Lung (tissue), 12 donors: Measurements from ENCODE around the gene HMG20B. TPM values are rescaled to one million over a fixed set of nuclear protein-coding genes. Genes with fewer than 3 reads are reported as not detected.
A peak's percentile ranks its signal among the peaks of the same experiment; 100 is the strongest.

Source experiments
- ATAC-seq: fragments of 200-7000 bp; cut with Tn5 transposase; one replicate; pipeline ENCODE4 v1.9.1; 2020; ENCODE audit warnings: moderate number of reproducible peaks; ENCODE audit not compliant: insufficient read depth, low FRiP score
- DNase-seq, 3 donors: peaks; one replicate each; pipeline ENCODE4 v3.0.0-alpha.2; 2013 to 2017
- H3K27ac ChIP-seq, 2 donors: one replicate each; pipeline ENCODE4 v1.5.1; 2013; ENCODE audit warnings: mild to moderate bottlenecking in 2 of 2, moderate library complexity in 2 of 2, control low read depth in 1 of 2, inconsistent platforms in 1 of 2, low read depth in 1 of 2, low read length in 1 of 2
- H3K27me3 ChIP-seq, 3 donors: one replicate each; pipeline ENCODE4 v1.5.1; 2013; ENCODE audit warnings: low read length in 2 of 3; ENCODE audit not compliant: control insufficient read depth in 3 of 3, insufficient read depth in 3 of 3
- H3K36me3 ChIP-seq, 4 donors: one replicate each; pipeline ENCODE4 v1.5.1; 2013; ENCODE audit warnings: low read length in 4 of 4, mild to moderate bottlenecking in 1 of 4, moderate library complexity in 1 of 4; ENCODE audit not compliant: control insufficient read depth in 4 of 4, insufficient read depth in 4 of 4
- H3K4me1 ChIP-seq, 5 donors: one replicate each; pipeline ENCODE4 v1.5.1; 2013; ENCODE audit warnings: low read length in 5 of 5, mild to moderate bottlenecking in 2 of 5, moderate library complexity in 1 of 5; ENCODE audit not compliant: control insufficient read depth in 5 of 5, insufficient read depth in 5 of 5
- H3K4me3 ChIP-seq: one replicate; pipeline ENCODE4 v1.5.1; 2013; ENCODE audit warnings: mild to moderate bottlenecking, control low read depth, moderate library complexity
- H3K9ac ChIP-seq, 2 donors: one replicate each; pipeline ENCODE4 v1.5.1; 2013; ENCODE audit warnings: low read length in 2 of 2, control low read depth in 1 of 2; ENCODE audit not compliant: insufficient read depth in 1 of 2
- H3K9me3 ChIP-seq, 4 donors: one replicate each; pipeline ENCODE4 v1.5.1; 2013; ENCODE audit warnings: low read length in 3 of 4, mild to moderate bottlenecking in 1 of 4, moderate library complexity in 1 of 4; ENCODE audit not compliant: control insufficient read depth in 4 of 4, insufficient read depth in 3 of 4
- CTCF ChIP-seq: IDR thresholded peaks from 2 replicates; pipeline ENCODE4 v1.5.1; 2012; ENCODE audit warnings: mild to moderate bottlenecking; ENCODE audit errors: control extremely low read depth, extremely low read depth
- WGBS, 2 donors: extraction: QIAGEN DNeasy Blood & Tissue Kit; methylation state at CpG; one replicate each; pipeline ENCODE4 v1.1.7; 2013; 5-methylcytosine and 5-hydroxymethylcytosine counted together
- polyA plus RNA-seq, 2 donors: library from polyadenylated mRNA; stranded (reverse); fragments of 200-250 nt; gene quantifications; one replicate each; pipeline ENCODE4 v1.2.1, GENCODE V29; 2013
- total RNA-seq, 2 donors: library from RNA; depleted of rRNA in 1 of 2; stranded (reverse); fragments of >200 nt in 1 of 2; gene quantifications; one replicate each; pipeline ENCODE4 v1.2.1, GENCODE V29; 2014 to 2021
- donor health status: control.
- donor health status: control.
- donor health status: Bipolar disorder and iron deficiency.
- donor health status: healthy.
- donor health status: DM: yes; HTN: yes; CAD: no.

Gene HMG20B
- total and polyA plus RNA-seq, 4 donors: 51.1 to 93.4 (median 75.8) TPM

GRCh38 chr19:3609779-3610719 lies 37.3 kb downstream of the HMG20B start:
- DNase-seq (peak in 1 of 3 donors; percentile 10), ATAC-seq (no peak)
- no peak overlapping the region for H3K27ac ChIP-seq
- peaks cover 4 to 39% (median 11%) of the 10 kb centered on the region in 4 donors for H3K36me3 ChIP-seq
- WGBS, 2 donors: 77 to 82% methylated on average over 24 of the region's 24 CpGs
- H3K4me3 ChIP-seq: no peak overlapping the region
- peaks cover 0 to 36% (median 13%) of the 10 kb centered on the region in 5 donors for H3K4me1 ChIP-seq
- peaks cover 0 to 3% (median 0%) of the 10 kb centered on the region in 4 donors for H3K9me3 ChIP-seq
- no peak overlapping the region for H3K9ac ChIP-seq
- TF ChIP-seq CTCF: no peak
- peaks cover 0 to 11% (median 0%) of the 10 kb centered on the region in 3 donors for H3K27me3 ChIP-seq

- Histone ChIP-seq H3K9ac (no peak overlapping the region), H3K9me3 (peaks cover 0 to 3% (median 0%) of the 10 kb centered on the region in 4 donors), H3K27me3 (peaks cover 0 to 1% (median 0%) of the 10 kb centered on the region in 3 donors), H3K4me3 (no peak overlapping the region), H3K27ac (no peak overlapping the region), H3K4me1 (peaks cover 0 to 35% (median 12%) of the 10 kb centered on the region in 5 donors), H3K36me3 (peaks cover 4 to 47% (median 11%) of the 10 kb centered on the region in 4 donors)
- TF ChIP-seq CTCF: no peak
- 90 to 91% methylated on average over 41 of the region's 41 CpGs for WGBS, 2 donors
- peak in 1 of 3 donors; percentile 20 for DNase-seq
- no peak for ATAC-seq
Observed at GRCh38 chr19:3610745-3611717, 38.3 kb downstream of the HMG20B start.

GRCh38 chr19:3611841-3612240 lies 39.1 kb downstream of the HMG20B start:
- no peak overlapping the region for H3K27ac ChIP-seq
- DNase-seq: peak in 1 of 3 donors; percentile 11
- H3K4me1 ChIP-seq: peaks cover 0 to 35% (median 6%) of the 10 kb centered on the region in 5 donors
- no peak overlapping the region for H3K4me3 ChIP-seq
- TF ChIP-seq CTCF: no peak
- H3K9ac ChIP-seq: no peak overlapping the region
- WGBS, 2 donors: 91 to 93% methylated on average over 36 of the region's 36 CpGs
- ATAC-seq: no peak
- peaks cover 4 to 47% (median 11%) of the 10 kb centered on the region in 4 donors for H3K36me3 ChIP-seq
- H3K27me3 ChIP-seq: no peaks in the 10 kb centered on the region
- H3K9me3 ChIP-seq: peaks cover 0 to 3% (median 0%) of the 10 kb centered on the region in 4 donors
